WTC11 (cell line): ENCODE results near the gene LMF1. TPM values are rescaled to one million over a fixed set of nuclear protein-coding genes. Genes with fewer than 3 reads are reported as not detected.

Source experiments
- ATAC-seq: fragments of 200-7000 bp; cut with Tn5 transposase; 2 replicates; pipeline ENCODE4 v1.10.0; 2021; ENCODE audit warnings: mild to moderate bottlenecking, moderate library complexity
- CTCF ChIA-PET: fragments of 300-600 bp; sonication (Branson Sonifier 250); formaldehyde crosslinking; loops from one replicate; lab custom pipeline; 2021; ENCODE audit warnings: antibody characterized with exemption; lab: Charles Lee
- POLR2A ChIA-PET: fragments of 350-600 bp; sonication (Branson Sonifier 250); formaldehyde crosslinking; loops from one replicate; lab custom pipeline; 2021; ENCODE audit warnings: antibody characterized with exemption; lab: Charles Lee
- DNase-seq: peaks from one replicate; pipeline ENCODE4 v3.0.0; 2021; ENCODE audit warnings: low spot score
- H3K27ac Mint-ChIP-seq: 2 replicates; pipeline ENCODE4 v1.8.0; 2021; ENCODE audit warnings: mixed read lengths
- H3K27me3 Mint-ChIP-seq: 2 replicates; pipeline ENCODE4 v1.8.0; 2021; ENCODE audit warnings: low read depth, mild to moderate bottlenecking, moderate library complexity, mixed read lengths
- H3K36me3 Mint-ChIP-seq: 2 replicates; pipeline ENCODE4 v1.8.0; 2021; ENCODE audit warnings: mixed read lengths
- H3K4me1 Mint-ChIP-seq: 2 replicates; pipeline ENCODE4 v1.8.0; 2022; ENCODE audit warnings: mixed read lengths
- H3K4me3 Mint-ChIP-seq: 2 replicates; pipeline ENCODE4 v1.8.0; 2021; ENCODE audit warnings: mild to moderate bottlenecking, moderate library complexity, mixed read lengths
- H3K9me3 Mint-ChIP-seq: 2 replicates; pipeline ENCODE4 v1.8.0; 2021; ENCODE audit warnings: mixed read lengths
- ETV6 ChIP-seq: sonication (generic); formaldehyde crosslinking; IDR thresholded peaks from 2 replicates; pipeline ENCODE4 v1.8.1; 2022; ENCODE audit warnings: mild to moderate bottlenecking, missing genetic modification reagents
- GABPB1 ChIP-seq: sonication (generic); formaldehyde crosslinking; IDR thresholded peaks from 2 replicates; pipeline ENCODE4 v1.8.1; 2023; ENCODE audit warnings: mild to moderate bottlenecking, missing genetic modification reagents
- JUN ChIP-seq: sonication (generic); formaldehyde crosslinking; IDR thresholded peaks from 2 replicates; pipeline ENCODE4 v1.8.0; 2023; ENCODE audit warnings: mild to moderate bottlenecking, missing genetic modification reagents
- MXD4 ChIP-seq: fragments of 250-450 bp; sonication (Bioruptor Pico); IDR thresholded peaks from 2 replicates; pipeline ENCODE4 v1.8.0; 2021; ENCODE audit warnings: mild to moderate bottlenecking, moderate library complexity, borderline replicate concordance
- MYBL2 ChIP-seq: sonication (generic); formaldehyde crosslinking; IDR thresholded peaks from 2 replicates; pipeline ENCODE4 v1.8.1; 2023; ENCODE audit warnings: mild to moderate bottlenecking, moderate library complexity, missing genetic modification reagents
- PRRX2 ChIP-seq: fragments of 250-450 bp; sonication (Bioruptor Pico); IDR thresholded peaks from 2 replicates; pipeline ENCODE4 v1.8.0; 2021; ENCODE audit warnings: mild to moderate bottlenecking
- SMAD3 ChIP-seq: sonication (generic); formaldehyde crosslinking; IDR thresholded peaks from 2 replicates; pipeline ENCODE4 v1.8.0; 2022; ENCODE audit warnings: missing genetic modification reagents, mild to moderate bottlenecking, borderline replicate concordance
- SMAD4 ChIP-seq: sonication (generic); formaldehyde crosslinking; IDR thresholded peaks from 2 replicates; pipeline ENCODE4 v1.8.0; 2022; ENCODE audit warnings: mild to moderate bottlenecking, missing genetic modification reagents
- ZBTB21 ChIP-seq: sonication (generic); formaldehyde crosslinking; IDR thresholded peaks from 2 replicates; pipeline ENCODE4 v1.8.1; 2023; ENCODE audit warnings: mild to moderate bottlenecking, missing genetic modification reagents, borderline replicate concordance
- ZNF121 ChIP-seq: sonication (generic); formaldehyde crosslinking; IDR thresholded peaks from 2 replicates; pipeline ENCODE4 v1.8.0; 2023; ENCODE audit warnings: missing genetic modification reagents
- ZNF263 ChIP-seq: sonication (generic); formaldehyde crosslinking; IDR thresholded peaks from 2 replicates; pipeline ENCODE4 v1.8.1; 2022; ENCODE audit warnings: low read depth, mild to moderate bottlenecking, moderate library complexity, missing genetic modification reagents
- ZNF317 ChIP-seq: sonication (generic); formaldehyde crosslinking; IDR thresholded peaks from 2 replicates; pipeline ENCODE4 v1.8.1; 2023; ENCODE audit warnings: low read depth, mild to moderate bottlenecking, moderate library complexity, missing genetic modification reagents, borderline replicate concordance
- total RNA-seq: library from RNA; stranded (reverse); gene quantifications from 3 replicates; pipeline ENCODE4 v1.2.3, GENCODE V29; 2021
- TF ChIP-seq, protein P1 (sequence below): sonication (generic); formaldehyde crosslinking; IDR thresholded peaks from 2 replicates; pipeline ENCODE4 v1.8.1; 2023; ENCODE audit warnings: mild to moderate bottlenecking, missing genetic modification reagents, borderline replicate concordance
- TF ChIP-seq, protein P2 (sequence below): sonication (generic); formaldehyde crosslinking; IDR thresholded peaks from 2 replicates; pipeline ENCODE4 v1.8.0; 2023; ENCODE audit warnings: missing genetic modification reagents
- TF ChIP-seq, protein P3 (sequence below): sonication (generic); formaldehyde crosslinking; IDR thresholded peaks from 2 replicates; pipeline ENCODE4 v1.8.1; 2023; ENCODE audit warnings: mild to moderate bottlenecking, missing genetic modification reagents
- TF ChIP-seq, protein P4 (sequence below): sonication (generic); formaldehyde crosslinking; IDR thresholded peaks from 2 replicates; pipeline ENCODE4 v1.8.0; 2022; ENCODE audit warnings: mild to moderate bottlenecking, missing genetic modification reagents
- TF ChIP-seq, protein P5 (sequence below): sonication (generic); formaldehyde crosslinking; IDR thresholded peaks from 2 replicates; pipeline ENCODE4 v1.8.1; 2022; ENCODE audit warnings: mild to moderate bottlenecking, missing genetic modification reagents, moderate library complexity, borderline replicate concordance
- TF ChIP-seq, protein P6 (sequence below): sonication (generic); formaldehyde crosslinking; IDR thresholded peaks from 2 replicates; pipeline ENCODE4 v1.8.0; 2022; ENCODE audit warnings: missing genetic modification reagents
- TF ChIP-seq, protein P7 (sequence below): fragments of 200-600 bp; IDR thresholded peaks from 2 replicates; pipeline ENCODE4 v1.8.0; 2022; ENCODE audit warnings: antibody characterized with exemption
- TF ChIP-seq, protein P8 (sequence below): sonication (generic); formaldehyde crosslinking; conservative IDR thresholded peaks from 2 replicates; pipeline ENCODE4 v1.8.1; 2022; ENCODE audit warnings: mild to moderate bottlenecking, missing genetic modification reagents

LMF1 gene
- total RNA-seq, 1 experiment from 2014 or later, result 10.5 TPM

DNA sequence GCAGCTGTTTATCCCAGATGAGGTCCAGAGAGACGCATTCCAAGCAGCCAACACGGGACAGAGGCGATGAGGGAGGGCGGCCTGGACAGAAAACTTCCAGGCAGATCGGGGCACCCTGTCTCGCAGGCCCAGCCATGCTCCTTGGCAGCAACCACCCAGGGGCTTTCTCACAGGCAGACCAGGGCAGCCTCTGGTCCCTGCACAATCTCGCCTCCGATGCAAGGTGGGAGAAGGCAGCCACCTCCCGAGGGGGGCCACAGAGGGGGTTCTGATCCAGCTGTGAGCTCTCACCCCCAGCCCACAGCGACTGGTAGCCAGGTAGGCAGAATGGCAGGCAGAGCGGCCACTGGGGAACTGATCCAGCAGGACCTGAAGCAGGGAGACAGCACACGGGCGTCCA is 48.7 kb downstream of the LMF1 start (continued):
- TF ChIP-seq, protein P1, sequence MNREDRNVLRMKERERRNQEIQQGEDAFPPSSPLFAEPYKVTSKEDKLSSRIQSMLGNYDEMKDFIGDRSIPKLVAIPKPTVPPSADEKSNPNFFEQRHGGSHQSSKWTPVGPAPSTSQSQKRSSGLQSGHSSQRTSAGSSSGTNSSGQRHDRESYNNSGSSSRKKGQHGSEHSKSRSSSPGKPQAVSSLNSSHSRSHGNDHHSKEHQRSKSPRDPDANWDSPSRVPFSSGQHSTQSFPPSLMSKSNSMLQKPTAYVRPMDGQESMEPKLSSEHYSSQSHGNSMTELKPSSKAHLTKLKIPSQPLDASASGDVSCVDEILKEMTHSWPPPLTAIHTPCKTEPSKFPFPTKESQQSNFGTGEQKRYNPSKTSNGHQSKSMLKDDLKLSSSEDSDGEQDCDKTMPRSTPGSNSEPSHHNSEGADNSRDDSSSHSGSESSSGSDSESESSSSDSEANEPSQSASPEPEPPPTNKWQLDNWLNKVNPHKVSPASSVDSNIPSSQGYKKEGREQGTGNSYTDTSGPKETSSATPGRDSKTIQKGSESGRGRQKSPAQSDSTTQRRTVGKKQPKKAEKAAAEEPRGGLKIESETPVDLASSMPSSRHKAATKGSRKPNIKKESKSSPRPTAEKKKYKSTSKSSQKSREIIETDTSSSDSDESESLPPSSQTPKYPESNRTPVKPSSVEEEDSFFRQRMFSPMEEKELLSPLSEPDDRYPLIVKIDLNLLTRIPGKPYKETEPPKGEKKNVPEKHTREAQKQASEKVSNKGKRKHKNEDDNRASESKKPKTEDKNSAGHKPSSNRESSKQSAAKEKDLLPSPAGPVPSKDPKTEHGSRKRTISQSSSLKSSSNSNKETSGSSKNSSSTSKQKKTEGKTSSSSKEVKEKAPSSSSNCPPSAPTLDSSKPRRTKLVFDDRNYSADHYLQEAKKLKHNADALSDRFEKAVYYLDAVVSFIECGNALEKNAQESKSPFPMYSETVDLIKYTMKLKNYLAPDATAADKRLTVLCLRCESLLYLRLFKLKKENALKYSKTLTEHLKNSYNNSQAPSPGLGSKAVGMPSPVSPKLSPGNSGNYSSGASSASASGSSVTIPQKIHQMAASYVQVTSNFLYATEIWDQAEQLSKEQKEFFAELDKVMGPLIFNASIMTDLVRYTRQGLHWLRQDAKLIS (CRISPR knock-in tag), result no peak
- no peak for TF ChIP-seq GABPB1 (CRISPR knock-in tag)
- TF ChIP-seq, protein P2, sequence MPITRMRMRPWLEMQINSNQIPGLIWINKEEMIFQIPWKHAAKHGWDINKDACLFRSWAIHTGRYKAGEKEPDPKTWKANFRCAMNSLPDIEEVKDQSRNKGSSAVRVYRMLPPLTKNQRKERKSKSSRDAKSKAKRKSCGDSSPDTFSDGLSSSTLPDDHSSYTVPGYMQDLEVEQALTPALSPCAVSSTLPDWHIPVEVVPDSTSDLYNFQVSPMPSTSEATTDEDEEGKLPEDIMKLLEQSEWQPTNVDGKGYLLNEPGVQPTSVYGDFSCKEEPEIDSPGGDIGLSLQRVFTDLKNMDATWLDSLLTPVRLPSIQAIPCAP, result no peak
- no peak for TF ChIP-seq SMAD3 (CRISPR knock-in tag)
- TF ChIP-seq ZNF121 (CRISPR knock-in tag), result no peak

DNA sequence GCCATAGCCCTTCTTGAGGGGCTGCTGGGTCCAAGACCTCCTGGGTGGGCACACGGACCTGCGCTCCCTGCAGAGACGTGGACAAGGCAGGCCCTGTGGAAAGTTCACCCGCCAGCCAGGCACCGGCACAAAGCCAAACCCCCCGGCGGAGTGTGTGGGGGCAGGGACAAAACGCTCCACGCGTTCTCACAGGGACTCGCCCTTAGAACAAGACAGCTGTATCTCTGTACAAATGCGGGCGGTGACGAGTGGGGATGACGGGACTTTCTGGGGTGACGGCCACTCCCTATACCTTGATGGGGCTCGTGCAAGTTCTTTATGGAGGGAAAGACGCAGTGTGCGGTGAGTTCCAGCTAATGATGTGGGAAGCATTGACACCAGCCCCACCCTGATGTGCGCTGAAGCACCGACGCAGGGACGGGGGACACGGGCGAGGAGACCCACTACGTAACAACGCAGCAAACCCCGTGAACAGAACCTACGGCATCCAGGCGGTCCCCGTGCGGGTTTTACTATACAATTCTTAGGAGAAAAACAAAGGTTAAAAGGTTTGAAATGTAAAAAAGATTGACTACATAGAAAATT is 49.4 kb downstream of the LMF1 start:
- Mint-ChIP-seq H3K4me1 (no peaks in the 10 kb centered on the region), H3K36me3 (peaks cover 40% of the 10 kb centered on the region), H3K27me3 (no peaks in the 10 kb centered on the region; the same call in 1 of the 2 replicates), H3K9me3 (peaks cover 43% of the 10 kb centered on the region), H3K27ac (no peak overlapping the region), H3K4me3 (no peak overlapping the region)
- CTCF ChIA-PET, result no interaction called here
- POLR2A ChIA-PET, result no interaction called here
- no peak for DNase-seq
- TF ChIP-seq ZBTB21 (CRISPR knock-in tag), result no peak
- TF ChIP-seq ZNF263 (CRISPR knock-in tag), result no peak
- no peak for TF ChIP-seq MXD4
- no peak for TF ChIP-seq MYBL2 (CRISPR knock-in tag)
- TF ChIP-seq, protein P3, sequence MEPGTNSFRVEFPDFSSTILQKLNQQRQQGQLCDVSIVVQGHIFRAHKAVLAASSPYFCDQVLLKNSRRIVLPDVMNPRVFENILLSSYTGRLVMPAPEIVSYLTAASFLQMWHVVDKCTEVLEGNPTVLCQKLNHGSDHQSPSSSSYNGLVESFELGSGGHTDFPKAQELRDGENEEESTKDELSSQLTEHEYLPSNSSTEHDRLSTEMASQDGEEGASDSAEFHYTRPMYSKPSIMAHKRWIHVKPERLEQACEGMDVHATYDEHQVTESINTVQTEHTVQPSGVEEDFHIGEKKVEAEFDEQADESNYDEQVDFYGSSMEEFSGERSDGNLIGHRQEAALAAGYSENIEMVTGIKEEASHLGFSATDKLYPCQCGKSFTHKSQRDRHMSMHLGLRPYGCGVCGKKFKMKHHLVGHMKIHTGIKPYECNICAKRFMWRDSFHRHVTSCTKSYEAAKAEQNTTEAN, result no peak
- TF ChIP-seq, protein P4, sequence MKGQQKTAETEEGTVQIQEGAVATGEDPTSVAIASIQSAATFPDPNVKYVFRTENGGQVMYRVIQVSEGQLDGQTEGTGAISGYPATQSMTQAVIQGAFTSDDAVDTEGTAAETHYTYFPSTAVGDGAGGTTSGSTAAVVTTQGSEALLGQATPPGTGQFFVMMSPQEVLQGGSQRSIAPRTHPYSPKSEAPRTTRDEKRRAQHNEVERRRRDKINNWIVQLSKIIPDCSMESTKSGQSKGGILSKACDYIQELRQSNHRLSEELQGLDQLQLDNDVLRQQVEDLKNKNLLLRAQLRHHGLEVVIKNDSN, result no peak
- no peak for TF ChIP-seq PRRX2 (CRISPR knock-in tag)
- no peak for TF ChIP-seq JUN (CRISPR knock-in tag)
- TF ChIP-seq, protein P5, sequence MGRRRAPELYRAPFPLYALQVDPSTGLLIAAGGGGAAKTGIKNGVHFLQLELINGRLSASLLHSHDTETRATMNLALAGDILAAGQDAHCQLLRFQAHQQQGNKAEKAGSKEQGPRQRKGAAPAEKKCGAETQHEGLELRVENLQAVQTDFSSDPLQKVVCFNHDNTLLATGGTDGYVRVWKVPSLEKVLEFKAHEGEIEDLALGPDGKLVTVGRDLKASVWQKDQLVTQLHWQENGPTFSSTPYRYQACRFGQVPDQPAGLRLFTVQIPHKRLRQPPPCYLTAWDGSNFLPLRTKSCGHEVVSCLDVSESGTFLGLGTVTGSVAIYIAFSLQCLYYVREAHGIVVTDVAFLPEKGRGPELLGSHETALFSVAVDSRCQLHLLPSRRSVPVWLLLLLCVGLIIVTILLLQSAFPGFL (CRISPR knock-in tag), result no peak
- TF ChIP-seq, protein P6, sequence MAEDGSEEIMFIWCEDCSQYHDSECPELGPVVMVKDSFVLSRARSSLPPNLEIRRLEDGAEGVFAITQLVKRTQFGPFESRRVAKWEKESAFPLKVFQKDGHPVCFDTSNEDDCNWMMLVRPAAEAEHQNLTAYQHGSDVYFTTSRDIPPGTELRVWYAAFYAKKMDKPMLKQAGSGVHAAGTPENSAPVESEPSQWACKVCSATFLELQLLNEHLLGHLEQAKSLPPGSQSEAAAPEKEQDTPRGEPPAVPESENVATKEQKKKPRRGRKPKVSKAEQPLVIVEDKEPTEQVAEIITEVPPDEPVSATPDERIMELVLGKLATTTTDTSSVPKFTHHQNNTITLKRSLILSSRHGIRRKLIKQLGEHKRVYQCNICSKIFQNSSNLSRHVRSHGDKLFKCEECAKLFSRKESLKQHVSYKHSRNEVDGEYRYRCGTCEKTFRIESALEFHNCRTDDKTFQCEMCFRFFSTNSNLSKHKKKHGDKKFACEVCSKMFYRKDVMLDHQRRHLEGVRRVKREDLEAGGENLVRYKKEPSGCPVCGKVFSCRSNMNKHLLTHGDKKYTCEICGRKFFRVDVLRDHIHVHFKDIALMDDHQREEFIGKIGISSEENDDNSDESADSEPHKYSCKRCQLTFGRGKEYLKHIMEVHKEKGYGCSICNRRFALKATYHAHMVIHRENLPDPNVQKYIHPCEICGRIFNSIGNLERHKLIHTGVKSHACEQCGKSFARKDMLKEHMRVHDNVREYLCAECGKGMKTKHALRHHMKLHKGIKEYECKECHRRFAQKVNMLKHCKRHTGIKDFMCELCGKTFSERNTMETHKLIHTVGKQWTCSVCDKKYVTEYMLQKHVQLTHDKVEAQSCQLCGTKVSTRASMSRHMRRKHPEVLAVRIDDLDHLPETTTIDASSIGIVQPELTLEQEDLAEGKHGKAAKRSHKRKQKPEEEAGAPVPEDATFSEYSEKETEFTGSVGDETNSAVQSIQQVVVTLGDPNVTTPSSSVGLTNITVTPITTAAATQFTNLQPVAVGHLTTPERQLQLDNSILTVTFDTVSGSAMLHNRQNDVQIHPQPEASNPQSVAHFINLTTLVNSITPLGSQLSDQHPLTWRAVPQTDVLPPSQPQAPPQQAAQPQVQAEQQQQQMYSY (CRISPR knock-in tag), result no peak
- TF ChIP-seq SMAD4 (CRISPR knock-in tag), result no peak
- TF ChIP-seq, protein P7, sequence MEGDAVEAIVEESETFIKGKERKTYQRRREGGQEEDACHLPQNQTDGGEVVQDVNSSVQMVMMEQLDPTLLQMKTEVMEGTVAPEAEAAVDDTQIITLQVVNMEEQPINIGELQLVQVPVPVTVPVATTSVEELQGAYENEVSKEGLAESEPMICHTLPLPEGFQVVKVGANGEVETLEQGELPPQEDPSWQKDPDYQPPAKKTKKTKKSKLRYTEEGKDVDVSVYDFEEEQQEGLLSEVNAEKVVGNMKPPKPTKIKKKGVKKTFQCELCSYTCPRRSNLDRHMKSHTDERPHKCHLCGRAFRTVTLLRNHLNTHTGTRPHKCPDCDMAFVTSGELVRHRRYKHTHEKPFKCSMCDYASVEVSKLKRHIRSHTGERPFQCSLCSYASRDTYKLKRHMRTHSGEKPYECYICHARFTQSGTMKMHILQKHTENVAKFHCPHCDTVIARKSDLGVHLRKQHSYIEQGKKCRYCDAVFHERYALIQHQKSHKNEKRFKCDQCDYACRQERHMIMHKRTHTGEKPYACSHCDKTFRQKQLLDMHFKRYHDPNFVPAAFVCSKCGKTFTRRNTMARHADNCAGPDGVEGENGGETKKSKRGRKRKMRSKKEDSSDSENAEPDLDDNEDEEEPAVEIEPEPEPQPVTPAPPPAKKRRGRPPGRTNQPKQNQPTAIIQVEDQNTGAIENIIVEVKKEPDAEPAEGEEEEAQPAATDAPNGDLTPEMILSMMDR, result no peak
- TF ChIP-seq ETV6 (CRISPR knock-in tag), result no peak
- TF ChIP-seq, protein P8, sequence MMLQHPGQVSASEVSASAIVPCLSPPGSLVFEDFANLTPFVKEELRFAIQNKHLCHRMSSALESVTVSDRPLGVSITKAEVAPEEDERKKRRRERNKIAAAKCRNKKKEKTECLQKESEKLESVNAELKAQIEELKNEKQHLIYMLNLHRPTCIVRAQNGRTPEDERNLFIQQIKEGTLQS (CRISPR knock-in tag), result no peak
- TF ChIP-seq ZNF317 (CRISPR knock-in tag), result no peak
- no peak for ATAC-seq
